ENCODE data around the gene LMO7. TPM values are rescaled to one million over a fixed set of nuclear protein-coding genes. Genes with fewer than 3 reads are reported as not detected.
A peak's percentile ranks its signal among the peaks of the same experiment; 100 is the strongest.

Gene LMO7
- total RNA-seq, 1 experiment from 2014 or later, result 11.8 TPM

GRCh38 chr13:75628801-75629200, 7.3 kb upstream of the LMO7 start:
- Histone ChIP-seq H3K36me3 (ENCODE audit: control insufficient read depth, insufficient read depth, low read length) (no peaks in the 10 kb centered on the region), H3K4me1 (ENCODE audit: control insufficient read depth, insufficient read depth, low read length) (no peaks in the 10 kb centered on the region), H3K9me3 (ENCODE audit: control insufficient read depth, insufficient read depth, low read depth, low read length) (no peaks in the 10 kb centered on the region), H3K27ac (ENCODE audit: low read length) (no peak overlapping the region), H3K27me3 (ENCODE audit: control insufficient read depth, insufficient read depth, low read length) (no peaks in the 10 kb centered on the region), H3K4me3 (ENCODE audit: low read depth in 2 of 2, low read length in 2 of 2) (no peak overlapping the region)
- POLR2A ChIA-PET, result no interaction called here
- no TSS peak for BruUV-seq (replicated peaks)
- in situ Hi-C loops (cut with HindIII; ENCODE audit: low pct_unique_long_range_greater_than_20kb, low sequenced_read_pairs), result no loop called here
- DNase-seq (ENCODE audit: low read depth, low spot score) (no peak), ATAC-seq (no peak)
- CTCF ChIA-PET, result no interaction called here
- intact Hi-C loops (cut with micrococcal nuclease; ENCODE audit: unreplicated experiment), result no loop called here
- TF ChIP-seq CTCF (IDR thresholded peaks at IDR 0.05), result no peak
- TF ChIP-seq SIN3A (IDR thresholded peaks at IDR 0.05; ENCODE audit: borderline replicate concordance, insufficient read depth, low read depth, low read length), result no peak

- in situ Hi-C loops (cut with HindIII; ENCODE audit: low pct_unique_long_range_greater_than_20kb, low sequenced_read_pairs), result no loop called here
- intact Hi-C loops (cut with micrococcal nuclease; ENCODE audit: unreplicated experiment), result no loop called here
- no peaks in the 10 kb centered on the region for H3K4me1 ChIP-seq (ENCODE audit: control insufficient read depth, insufficient read depth, low read length)
- ATAC-seq, result no peak
- no peak overlapping the region for H3K4me3 ChIP-seq (ENCODE audit: low read depth in 2 of 2, low read length in 2 of 2)
- H3K36me3 ChIP-seq (ENCODE audit: control insufficient read depth, insufficient read depth, low read length), result no peaks in the 10 kb centered on the region
- no peak for DNase-seq (ENCODE audit: low read depth, low spot score)
- no peaks in the 10 kb centered on the region for H3K27me3 ChIP-seq (ENCODE audit: control insufficient read depth, insufficient read depth, low read length)
- ChIA-PET POLR2A (interaction anchor here (0.6 kb wide), 1 partner anchor 55 kb away, joined by 3 read pairs; no protein-coding TSS in a partner anchor), CTCF (no interaction called here)
- no peaks in the 10 kb centered on the region for H3K9me3 ChIP-seq (ENCODE audit: control insufficient read depth, insufficient read depth, low read depth, low read length)
- TSS peak; percentile 68 for BruUV-seq (replicated peaks)
- no peak overlapping the region for H3K27ac ChIP-seq (ENCODE audit: low read length)
- TF ChIP-seq POLR2AphosphoS5 (IDR thresholded peaks at IDR 0.05; ENCODE audit: low read depth, low read length) (no peak), CTCF (IDR thresholded peaks at IDR 0.05) (no peak), TCF7L2 (IDR thresholded peaks at IDR 0.05; ENCODE audit: low read depth, low read length) (no peak), SIN3A (IDR thresholded peaks at IDR 0.05; ENCODE audit: borderline replicate concordance, insufficient read depth, low read depth, low read length) (no peak), REST (IDR thresholded peaks at IDR 0.05; ENCODE audit: insufficient read depth in 1 of 2, low read depth in 2 of 2, low read length in 1 of 2) (no peak)
Observed at GRCh38 chr13:75633285-75633684, 2.8 kb upstream of the LMO7 start.

Measured in Panc1 (cell line).